ENCODE data around the gene ATP5F1D.

DNA sequence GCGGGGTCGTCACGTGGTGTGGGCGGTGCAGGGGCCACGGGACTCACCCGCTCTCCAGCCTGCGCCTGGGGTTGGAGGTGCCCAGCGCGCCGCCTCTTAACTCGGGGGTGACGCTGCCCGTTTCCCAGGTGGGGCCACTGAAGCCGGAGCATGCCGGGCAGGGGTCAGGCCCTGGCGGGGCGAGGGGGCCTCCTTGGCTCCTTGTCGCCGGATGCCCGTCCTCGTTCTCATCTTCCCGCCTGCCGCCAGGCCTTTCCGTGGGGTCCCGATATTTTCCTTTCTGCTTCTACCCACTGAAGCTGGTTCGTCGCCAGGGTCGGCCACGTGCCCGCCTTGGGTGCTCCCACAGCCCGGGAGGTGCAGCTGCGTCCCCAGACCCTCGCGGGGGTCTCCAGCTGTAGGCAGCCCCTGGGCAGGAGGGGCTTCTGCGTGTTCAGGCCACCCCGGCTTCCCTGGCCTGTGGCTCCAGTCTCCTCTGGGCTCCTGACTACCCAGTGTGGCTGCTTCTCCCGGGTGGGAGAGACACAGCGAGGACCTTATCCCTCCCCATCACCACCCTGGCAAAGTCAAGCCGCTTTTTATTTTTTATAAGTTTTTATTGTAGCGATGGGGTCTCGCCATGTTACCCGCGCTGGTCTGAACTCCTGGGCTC lies 34.6 kb downstream of the ATP5F1D start:
- TF ChIP-seq, protein P1, sequence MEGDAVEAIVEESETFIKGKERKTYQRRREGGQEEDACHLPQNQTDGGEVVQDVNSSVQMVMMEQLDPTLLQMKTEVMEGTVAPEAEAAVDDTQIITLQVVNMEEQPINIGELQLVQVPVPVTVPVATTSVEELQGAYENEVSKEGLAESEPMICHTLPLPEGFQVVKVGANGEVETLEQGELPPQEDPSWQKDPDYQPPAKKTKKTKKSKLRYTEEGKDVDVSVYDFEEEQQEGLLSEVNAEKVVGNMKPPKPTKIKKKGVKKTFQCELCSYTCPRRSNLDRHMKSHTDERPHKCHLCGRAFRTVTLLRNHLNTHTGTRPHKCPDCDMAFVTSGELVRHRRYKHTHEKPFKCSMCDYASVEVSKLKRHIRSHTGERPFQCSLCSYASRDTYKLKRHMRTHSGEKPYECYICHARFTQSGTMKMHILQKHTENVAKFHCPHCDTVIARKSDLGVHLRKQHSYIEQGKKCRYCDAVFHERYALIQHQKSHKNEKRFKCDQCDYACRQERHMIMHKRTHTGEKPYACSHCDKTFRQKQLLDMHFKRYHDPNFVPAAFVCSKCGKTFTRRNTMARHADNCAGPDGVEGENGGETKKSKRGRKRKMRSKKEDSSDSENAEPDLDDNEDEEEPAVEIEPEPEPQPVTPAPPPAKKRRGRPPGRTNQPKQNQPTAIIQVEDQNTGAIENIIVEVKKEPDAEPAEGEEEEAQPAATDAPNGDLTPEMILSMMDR (IDR thresholded peaks at IDR 0.05; ENCODE audit: low read depth, low read length) = no peak
- TF ChIP-seq EZH2phosphoT487 (IDR thresholded peaks at IDR 0.05; ENCODE audit: low read depth) = no peak
